ENCODE measurements around the gene KSR1.

GRCh38 chr17:27478901-27479538 is 22.8 kb downstream of the KSR1 start:
- TF ChIP-seq, protein P1, sequence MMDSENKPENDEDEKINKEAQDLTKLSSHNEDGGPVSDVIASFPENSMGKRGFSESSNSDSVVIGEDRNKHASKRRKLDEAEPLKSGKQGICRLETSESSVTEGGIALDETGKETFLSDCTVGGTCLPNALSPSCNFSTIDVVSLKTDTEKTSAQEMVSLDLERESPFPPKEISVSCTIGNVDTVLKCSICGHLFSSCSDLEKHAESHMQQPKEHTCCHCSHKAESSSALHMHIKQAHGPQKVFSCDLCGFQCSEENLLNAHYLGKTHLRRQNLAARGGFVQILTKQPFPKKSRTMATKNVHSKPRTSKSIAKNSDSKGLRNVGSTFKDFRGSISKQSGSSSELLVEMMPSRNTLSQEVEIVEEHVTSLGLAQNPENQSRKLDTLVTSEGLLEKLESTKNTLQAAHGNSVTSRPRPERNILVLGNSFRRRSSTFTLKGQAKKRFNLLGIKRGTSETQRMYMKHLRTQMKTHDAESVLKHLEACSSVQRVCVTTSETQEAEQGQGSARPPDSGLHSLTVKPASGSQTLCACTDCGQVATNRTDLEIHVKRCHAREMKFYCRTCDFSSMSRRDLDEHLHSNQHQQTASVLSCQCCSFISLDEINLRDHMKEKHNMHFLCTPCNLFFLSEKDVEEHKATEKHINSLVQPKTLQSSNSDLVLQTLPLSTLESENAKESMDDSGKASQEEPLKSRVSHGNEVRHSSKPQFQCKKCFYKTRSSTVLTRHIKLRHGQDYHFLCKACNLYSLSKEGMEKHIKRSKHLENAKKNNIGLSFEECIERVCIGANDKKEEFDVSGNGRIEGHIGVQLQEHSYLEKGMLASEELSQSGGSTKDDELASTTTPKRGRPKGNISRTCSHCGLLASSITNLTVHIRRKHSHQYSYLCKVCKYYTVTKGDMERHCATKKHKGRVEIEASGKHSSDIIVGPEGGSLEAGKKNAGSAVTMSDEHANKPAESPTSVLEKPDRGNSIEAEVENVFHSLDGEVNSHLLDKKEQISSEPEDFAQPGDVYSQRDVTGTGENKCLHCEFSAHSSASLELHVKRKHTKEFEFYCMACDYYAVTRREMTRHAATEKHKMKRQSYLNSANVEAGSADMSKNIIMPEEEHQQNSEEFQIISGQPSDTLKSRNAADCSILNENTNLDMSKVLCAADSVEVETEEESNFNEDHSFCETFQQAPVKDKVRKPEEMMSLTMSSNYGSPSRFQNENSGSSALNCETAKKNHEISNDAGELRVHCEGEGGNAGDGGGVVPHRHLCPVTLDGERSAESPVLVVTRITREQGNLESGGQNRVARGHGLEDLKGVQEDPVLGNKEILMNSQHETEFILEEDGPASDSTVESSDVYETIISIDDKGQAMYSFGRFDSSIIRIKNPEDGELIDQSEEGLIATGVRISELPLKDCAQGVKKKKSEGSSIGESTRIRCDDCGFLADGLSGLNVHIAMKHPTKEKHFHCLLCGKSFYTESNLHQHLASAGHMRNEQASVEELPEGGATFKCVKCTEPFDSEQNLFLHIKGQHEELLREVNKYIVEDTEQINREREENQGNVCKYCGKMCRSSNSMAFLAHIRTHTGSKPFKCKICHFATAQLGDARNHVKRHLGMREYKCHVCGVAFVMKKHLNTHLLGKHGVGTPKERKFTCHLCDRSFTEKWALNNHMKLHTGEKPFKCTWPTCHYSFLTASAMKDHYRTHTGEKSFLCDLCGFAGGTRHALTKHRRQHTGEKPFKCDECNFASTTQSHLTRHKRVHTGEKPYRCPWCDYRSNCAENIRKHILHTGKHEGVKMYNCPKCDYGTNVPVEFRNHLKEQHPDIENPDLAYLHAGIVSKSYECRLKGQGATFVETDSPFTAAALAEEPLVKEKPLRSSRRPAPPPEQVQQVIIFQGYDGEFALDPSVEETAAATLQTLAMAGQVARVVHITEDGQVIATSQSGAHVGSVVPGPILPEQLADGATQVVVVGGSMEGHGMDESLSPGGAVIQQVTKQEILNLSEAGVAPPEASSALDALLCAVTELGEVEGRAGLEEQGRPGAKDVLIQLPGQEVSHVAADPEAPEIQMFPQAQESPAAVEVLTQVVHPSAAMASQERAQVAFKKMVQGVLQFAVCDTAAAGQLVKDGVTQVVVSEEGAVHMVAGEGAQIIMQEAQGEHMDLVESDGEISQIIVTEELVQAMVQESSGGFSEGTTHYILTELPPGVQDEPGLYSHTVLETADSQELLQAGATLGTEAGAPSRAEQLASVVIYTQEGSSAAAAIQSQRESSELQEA (IDR thresholded peaks at IDR 0.05; ENCODE audit: low read depth), result no peak
- no peak for TF ChIP-seq HDAC3 (IDR thresholded peaks at IDR 0.05; ENCODE audit: borderline replicate concordance, partially characterized antibody)
- TF ChIP-seq TEAD4 (IDR thresholded peaks at IDR 0.05; ENCODE audit: low read length), result no peak
- TF ChIP-seq TEAD4 (CRISPR knock-in tag; IDR thresholded peaks at IDR 0.05; ENCODE audit: borderline replicate concordance), result no peak
- no peak for TF ChIP-seq CBFB (CRISPR knock-in tag; IDR thresholded peaks at IDR 0.05)
- TF ChIP-seq NEUROD1 (IDR thresholded peaks at IDR 0.05; ENCODE audit: borderline replicate concordance, low read depth, low read length, partially characterized antibody), result no peak
- TF ChIP-seq TEAD1 (CRISPR knock-in tag; IDR thresholded peaks at IDR 0.05), result no peak
